Fibroblast of lung (primary cell): ENCODE measurements around the gene PLEKHA6. TPM values are rescaled to one million over a fixed set of nuclear protein-coding genes. Genes with fewer than 3 reads are reported as not detected.

ENCODE experiments used
- DNase-seq, 2 donors: peaks; one replicate each; pipeline versions ENCODE4 v3.0.0 to v3.0.0-alpha.2; 2010; ENCODE audit warnings: low read depth in 2 of 2
- H2AFZ ChIP-seq: 2 replicates; pipeline ENCODE4 v1.5.1; 2012; ENCODE audit warnings: low read length, control low read depth, inconsistent platforms
- H3K27ac ChIP-seq: 2 replicates; pipeline ENCODE4 v1.5.1; 2011; ENCODE audit warnings: low read length, control low read depth; ENCODE audit not compliant: insufficient read depth
- H3K27me3 ChIP-seq: 2 replicates; pipeline ENCODE4 v1.5.1; 2011; ENCODE audit warnings: mild to moderate bottlenecking, low read length; ENCODE audit not compliant: control insufficient read depth, insufficient read depth
- H3K36me3 ChIP-seq: 2 replicates; pipeline ENCODE4 v1.5.1; 2011; ENCODE audit warnings: low read length; ENCODE audit not compliant: control insufficient read depth, insufficient read depth
- H3K4me1 ChIP-seq: 2 replicates; pipeline ENCODE4 v1.5.1; 2011; ENCODE audit warnings: low read length; ENCODE audit not compliant: control insufficient read depth, insufficient read depth; ENCODE audit errors: extremely low read depth
- H3K4me2 ChIP-seq: 2 replicates; pipeline ENCODE4 v1.5.1; 2011; ENCODE audit warnings: low read length, control low read depth; ENCODE audit not compliant: insufficient read depth; ENCODE audit errors: extremely low read depth
- H3K4me3 ChIP-seq, 4 experiments: fragments of 200-600 bp in 1 of 4; sonication (generic) in 1 of 4; replicated peaks in 1 of 4; 2 replicates each; pipeline ENCODE4 v1.5.1; 2011 to 2016; ENCODE audit warnings: low read length in 4 of 4, low read depth in 3 of 4, mild to moderate bottlenecking in 3 of 4, control low read depth in 2 of 4, inconsistent platforms in 1 of 4, mixed read lengths in 1 of 4; ENCODE audit not compliant: insufficient read depth in 1 of 4; ENCODE audit errors: control extremely low read depth in 1 of 4
- H3K79me2 ChIP-seq: 2 replicates; pipeline ENCODE4 v1.5.1; 2012; ENCODE audit warnings: mild to moderate bottlenecking, low read length, inconsistent platforms; ENCODE audit not compliant: control insufficient read depth, insufficient read depth
- H3K9ac ChIP-seq: 2 replicates; pipeline ENCODE4 v1.5.1; 2011; ENCODE audit warnings: mild to moderate bottlenecking, low read length, control low read depth; ENCODE audit not compliant: insufficient read depth
- H3K9me3 ChIP-seq: 2 replicates; pipeline ENCODE4 v1.5.1; 2012; ENCODE audit warnings: low read depth, low read length; ENCODE audit not compliant: control insufficient read depth, insufficient read depth
- H4K20me1 ChIP-seq: 2 replicates; pipeline ENCODE4 v1.5.1; 2011; ENCODE audit warnings: low read length; ENCODE audit not compliant: control insufficient read depth, insufficient read depth; ENCODE audit errors: extremely low read depth
- CTCF ChIP-seq, 2 donors: IDR thresholded peaks in 1 of 2; conservative IDR thresholded peaks in 1 of 2; 1 replicate in 1 of 2; 2 replicates in 1 of 2; pipeline ENCODE4 v1.5.1; 2011 to 2012; ENCODE audit warnings: low read length in 2 of 2, control low read depth in 1 of 2, inconsistent platforms in 1 of 2, low read depth in 1 of 2, mild to moderate bottlenecking in 1 of 2
- EZH2 ChIP-seq: IDR thresholded peaks from 2 replicates; pipeline ENCODE4 v1.5.1; 2012; ENCODE audit warnings: low read length, control low read depth, mild to moderate bottlenecking; ENCODE audit errors: missing control alignments
- polyA plus RNA-seq, 2 donors: library from polyadenylated mRNA; depleted of rRNA in 1 of 2; stranded (reverse) in 1 of 2; unstranded in 1 of 2; fragments of >200 nt; gene quantifications; 2 replicates each; pipeline ENCODE4 v1.2.1, GENCODE V29; 2011 to 2012; ENCODE audit warnings: missing spikeins in 1 of 2
- total RNA-seq: library from RNA; depleted of rRNA; stranded (reverse); fragments of >200 nt; gene quantifications from 2 replicates; pipeline ENCODE4 v1.2.1, GENCODE V29; 2014

Gene PLEKHA6
- total and polyA plus RNA-seq, 2 donors (not counting 1 experiment from before 2014, with no cell fraction given): 3.8 to 4.3 TPM

DNA sequence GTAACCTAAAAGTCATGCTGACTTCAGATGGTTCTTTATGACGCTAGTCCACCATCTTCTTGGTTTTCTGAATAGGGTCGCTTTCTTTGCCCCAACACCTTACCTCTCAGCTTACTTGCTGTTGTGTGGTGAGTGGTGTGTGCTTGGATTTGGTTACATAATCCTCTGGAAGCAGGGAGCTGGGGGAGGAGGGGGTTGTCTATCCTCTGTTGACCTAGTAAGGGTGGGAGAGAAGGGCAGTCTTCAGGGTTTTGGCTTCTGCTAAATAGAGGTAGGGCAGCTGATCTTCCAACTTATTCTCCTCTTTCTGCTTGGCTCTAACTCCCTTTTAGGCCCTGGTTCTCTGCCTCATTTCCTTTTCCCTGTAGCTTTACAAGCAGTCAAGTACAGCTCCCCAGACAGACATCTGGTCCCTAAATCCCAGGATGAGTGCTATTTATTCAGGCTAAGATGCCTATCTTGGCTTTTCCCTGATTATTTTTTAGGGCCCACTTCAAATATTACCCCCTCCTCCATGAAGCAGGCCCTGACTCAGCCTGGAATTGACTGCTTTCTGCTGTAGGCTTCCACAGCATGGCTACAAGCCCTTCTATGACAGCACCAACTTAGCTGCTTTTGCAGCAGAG, 187.2 kb downstream of the PLEKHA6 start:
- no peak overlapping the region for H3K4me3 ChIP-seq
- H3K27me3 ChIP-seq: no peaks in the 10 kb centered on the region
- no peaks in the 10 kb centered on the region for H3K36me3 ChIP-seq
- no peaks in the 10 kb centered on the region for H3K9me3 ChIP-seq
- no peak overlapping the region for H3K4me2 ChIP-seq
- DNase-seq: no peak
- H3K27ac ChIP-seq: no peak overlapping the region
- H4K20me1 ChIP-seq: no peaks in the 10 kb centered on the region
- H3K9ac ChIP-seq: no peak overlapping the region
- H2AFZ ChIP-seq: no peak overlapping the region
- peaks cover 3% of the 10 kb centered on the region for H3K4me1 ChIP-seq
- no peaks in the 10 kb centered on the region for H3K79me2 ChIP-seq
- TF ChIP-seq CTCF (conservative IDR thresholded peaks at IDR 0.05 in 1 of 2, IDR thresholded peaks at IDR 0.05 in 1 of 2; ENCODE audit: low read depth in 1 of 2, low read length in 2 of 2) (no peak), EZH2 (no peak)

DNA sequence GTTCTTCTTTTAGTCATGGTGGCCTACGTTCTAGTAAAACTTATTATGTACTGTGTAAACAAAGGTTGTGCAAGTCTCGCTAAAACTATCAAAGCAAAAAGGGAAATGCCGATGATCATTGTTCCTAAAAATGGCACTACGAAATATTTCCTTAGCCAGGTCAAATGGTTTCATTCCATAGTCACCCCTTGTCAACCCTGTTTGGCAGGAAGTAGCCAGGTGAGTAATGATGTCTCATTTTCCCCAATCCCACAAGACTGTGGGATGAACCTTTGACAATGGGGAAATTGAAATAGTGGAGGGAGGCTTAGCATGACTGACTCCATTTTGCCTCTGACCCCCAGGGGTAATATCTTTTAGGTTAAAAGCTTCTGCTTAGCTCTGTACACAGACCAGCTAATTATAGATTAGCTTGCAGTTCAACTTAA, 188.0 kb downstream of the PLEKHA6 start:
- Histone ChIP-seq H3K27ac (no peak overlapping the region), H2AFZ (no peak overlapping the region), H3K4me1 (peaks cover 3% of the 10 kb centered on the region), H3K36me3 (no peaks in the 10 kb centered on the region), H3K9ac (no peak overlapping the region), H3K79me2 (no peaks in the 10 kb centered on the region), H3K27me3 (no peaks in the 10 kb centered on the region), H3K4me2 (no peak overlapping the region), H4K20me1 (no peaks in the 10 kb centered on the region), H3K4me3 (no peak overlapping the region), H3K9me3 (no peaks in the 10 kb centered on the region)
- no peak for TF ChIP-seq CTCF (conservative IDR thresholded peaks at IDR 0.05 in 1 of 2, IDR thresholded peaks at IDR 0.05 in 1 of 2; ENCODE audit: low read depth in 1 of 2, low read length in 2 of 2)
- no peak for TF ChIP-seq EZH2
- DNase-seq: peak in 1 of 2 donors; percentile 79

DNA sequence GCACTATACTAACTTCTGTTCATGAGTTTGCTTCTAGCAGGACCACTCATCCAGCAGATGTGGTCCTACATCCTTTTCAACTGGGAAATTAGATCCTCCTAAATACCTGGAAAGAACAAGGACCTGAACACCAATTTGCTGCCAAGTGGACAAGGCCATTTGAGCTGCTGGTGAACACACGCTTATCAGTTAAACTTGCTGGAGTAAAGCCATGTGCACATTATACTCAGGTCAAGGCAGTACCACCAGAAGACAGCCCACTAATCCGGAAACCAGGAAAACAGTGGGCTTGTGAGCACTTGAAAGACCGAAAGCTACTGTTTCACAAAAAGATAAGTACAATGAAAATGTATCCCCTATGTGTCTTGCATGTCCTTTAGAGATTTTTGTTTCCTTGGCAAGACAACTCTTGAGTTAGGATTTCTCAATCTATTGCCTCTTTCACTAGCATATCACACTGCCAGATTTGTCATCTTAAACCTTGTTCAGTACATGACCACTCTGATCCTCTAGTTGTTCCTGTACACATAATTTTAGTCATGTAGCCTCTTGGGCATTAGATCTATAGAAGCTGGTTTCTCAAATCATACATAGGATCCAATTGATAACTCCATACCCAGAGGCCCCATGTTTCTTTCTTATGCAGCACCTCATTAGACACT, 189.1 kb downstream of the PLEKHA6 start:
- no peak overlapping the region for H3K27ac ChIP-seq
- DNase-seq: no peak
- H3K4me2 ChIP-seq: no peak overlapping the region
- peaks cover 3% of the 10 kb centered on the region for H3K4me1 ChIP-seq
- no peak overlapping the region for H3K4me3 ChIP-seq
- no peaks in the 10 kb centered on the region for H3K36me3 ChIP-seq
- no peaks in the 10 kb centered on the region for H3K27me3 ChIP-seq
- no peak for TF ChIP-seq EZH2
- no peak for TF ChIP-seq CTCF (conservative IDR thresholded peaks at IDR 0.05 in 1 of 2, IDR thresholded peaks at IDR 0.05 in 1 of 2; ENCODE audit: low read depth in 1 of 2, low read length in 2 of 2)
- no peak overlapping the region for H3K9ac ChIP-seq
- no peak overlapping the region for H2AFZ ChIP-seq
- no peaks in the 10 kb centered on the region for H3K9me3 ChIP-seq
- no peaks in the 10 kb centered on the region for H4K20me1 ChIP-seq
- no peaks in the 10 kb centered on the region for H3K79me2 ChIP-seq
